Prostate gland (tissue), 2 donors: Measurements from ENCODE around the gene HBA1. TPM values are rescaled to one million over a fixed set of nuclear protein-coding genes. Genes with fewer than 3 reads are reported as not detected.
"Not testable (repeated sequence)": the region's sequence is repeated elsewhere in the genome, so short reads cannot be mapped to it uniquely, and the experiment has no call there.

Experiments used
- DNase-seq: peaks from one replicate; pipeline ENCODE4 v3.0.0-alpha.2; 2019; ENCODE audit warnings: low spot score
- H3K27ac ChIP-seq, 2 donors: fragments of 200-600 bp; sonication (generic); 2 replicates each; pipeline ENCODE4 v1.5.1; 2017 to 2019
- H3K27me3 ChIP-seq: fragments of 200-600 bp; sonication (generic); replicated peaks from 2 replicates; pipeline ENCODE4 v1.5.1; 2019; ENCODE audit not compliant: insufficient read depth
- H3K36me3 ChIP-seq, 2 donors: fragments of 200-600 bp; sonication (generic); 1 replicate in 1 of 2; 2 replicates in 1 of 2; pipeline versions ENCODE4 v1.5.1 to v1.8.1; 2017 to 2019
- H3K4me1 ChIP-seq: fragments of 200-600 bp; sonication (generic); replicated peaks from 2 replicates; pipeline ENCODE4 v1.5.1; 2019
- H3K4me3 ChIP-seq, 2 donors: fragments of 200-600 bp; sonication (generic); 2 replicates each; pipeline ENCODE4 v1.5.1; 2017 to 2019
- H3K9me3 ChIP-seq: fragments of 200-600 bp; sonication (generic); 2 replicates; pipeline ENCODE4 v1.5.1; 2017
- POLR2A ChIP-seq: fragments of 450-650 bp; IDR thresholded peaks from one replicate; pipeline ENCODE4 v1.6.1; 2016; ENCODE audit warnings: antibody characterized with exemption, mild to moderate bottlenecking
- POLR2AphosphoS5 ChIP-seq: sonication (generic); formaldehyde crosslinking; IDR thresholded peaks from one replicate; pipeline ENCODE4 v1.6.1; 2017; ENCODE audit warnings: antibody characterized with exemption
- WGBS: methylation state at CpG from one replicate; pipeline ENCODE4 v1.1.5; 2018; 5-methylcytosine and 5-hydroxymethylcytosine counted together
- intact Hi-C: fragments of 100-400 bp; cut with DNase I; formaldehyde crosslinking; loops from one replicate; pipeline ENCODE4 v1.14.2; 2022
- total RNA-seq, 2 donors: library from RNA; depleted of rRNA; stranded (reverse); fragments of >200 nt; gene quantifications; one replicate each; pipeline ENCODE4 v1.1.0, GENCODE V29; 2016
- TF ChIP-seq, protein P1 (sequence below), 4 experiments: fragments of 200-600 bp in 2 of 4; fragments of 450-650 bp in 2 of 4; sonication (generic) in 2 of 4; IDR thresholded peaks; 1 replicate in 3 of 4; 2 replicates in 1 of 4; pipeline ENCODE4 v1.5.1; 2016 to 2019; ENCODE audit warnings: antibody characterized with exemption in 4 of 4, mild to moderate bottlenecking in 2 of 4, moderate library complexity in 2 of 4

Gene HBA1
- total RNA-seq, 2 donors from 2014 or later = 43.4 TPM; not detected in 1

DNA sequence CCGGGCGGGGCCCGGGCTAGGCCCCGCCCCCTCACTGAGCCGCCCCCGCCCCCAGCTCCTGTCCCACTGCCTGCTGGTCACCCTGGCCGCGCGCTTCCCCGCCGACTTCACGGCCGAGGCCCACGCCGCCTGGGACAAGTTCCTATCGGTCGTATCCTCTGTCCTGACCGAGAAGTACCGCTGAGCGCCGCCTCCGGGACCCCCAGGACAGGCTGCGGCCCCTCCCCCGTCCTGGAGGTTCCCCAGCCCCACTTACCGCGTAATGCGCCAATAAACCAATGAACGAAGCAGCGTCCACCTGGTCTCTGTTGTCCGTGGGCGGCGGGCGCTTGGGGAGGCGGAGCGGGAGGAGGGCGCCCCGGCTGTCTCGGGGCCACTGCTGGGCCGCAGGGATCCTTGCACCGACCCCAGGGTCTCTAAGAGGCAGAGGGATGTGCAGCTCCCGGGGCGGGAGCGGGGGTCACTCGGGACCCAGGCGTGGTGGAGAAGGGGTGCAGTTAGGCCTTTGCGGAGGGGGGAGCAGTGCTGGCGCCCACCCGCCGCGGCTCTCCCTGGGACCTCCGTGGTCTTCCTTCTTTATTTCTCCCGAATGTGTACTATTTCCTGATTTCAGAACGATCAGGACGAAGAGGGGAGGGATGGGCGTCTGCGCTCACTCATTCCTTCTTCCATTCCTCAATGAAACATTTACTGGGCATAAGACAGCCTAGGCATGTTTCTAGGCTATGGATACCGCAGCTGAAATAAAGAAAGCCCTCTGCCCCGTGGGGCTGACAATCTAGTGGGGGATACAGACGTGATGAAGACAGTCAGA, 22.1 kb upstream of the HBA1 start:
- H3K9me3 ChIP-seq = no peaks in the 10 kb centered on the region
- DNase-seq = no peak
- 4% methylated on average over 44 of the region's 59 CpGs for WGBS
- H3K4me1 ChIP-seq = peaks cover 5% of the 10 kb centered on the region
- H3K27me3 ChIP-seq = no peaks in the 10 kb centered on the region
- no peaks in the 10 kb centered on the region for H3K36me3 ChIP-seq
- no peak overlapping the region for H3K27ac ChIP-seq
- intact Hi-C loops = no loop called here
- no peak for TF ChIP-seq POLR2AphosphoS5
- TF ChIP-seq, protein P1, sequence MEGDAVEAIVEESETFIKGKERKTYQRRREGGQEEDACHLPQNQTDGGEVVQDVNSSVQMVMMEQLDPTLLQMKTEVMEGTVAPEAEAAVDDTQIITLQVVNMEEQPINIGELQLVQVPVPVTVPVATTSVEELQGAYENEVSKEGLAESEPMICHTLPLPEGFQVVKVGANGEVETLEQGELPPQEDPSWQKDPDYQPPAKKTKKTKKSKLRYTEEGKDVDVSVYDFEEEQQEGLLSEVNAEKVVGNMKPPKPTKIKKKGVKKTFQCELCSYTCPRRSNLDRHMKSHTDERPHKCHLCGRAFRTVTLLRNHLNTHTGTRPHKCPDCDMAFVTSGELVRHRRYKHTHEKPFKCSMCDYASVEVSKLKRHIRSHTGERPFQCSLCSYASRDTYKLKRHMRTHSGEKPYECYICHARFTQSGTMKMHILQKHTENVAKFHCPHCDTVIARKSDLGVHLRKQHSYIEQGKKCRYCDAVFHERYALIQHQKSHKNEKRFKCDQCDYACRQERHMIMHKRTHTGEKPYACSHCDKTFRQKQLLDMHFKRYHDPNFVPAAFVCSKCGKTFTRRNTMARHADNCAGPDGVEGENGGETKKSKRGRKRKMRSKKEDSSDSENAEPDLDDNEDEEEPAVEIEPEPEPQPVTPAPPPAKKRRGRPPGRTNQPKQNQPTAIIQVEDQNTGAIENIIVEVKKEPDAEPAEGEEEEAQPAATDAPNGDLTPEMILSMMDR (IDR thresholded peaks at IDR 0.05) = no peak
- TF ChIP-seq POLR2A = no peak
- peak overlapping the region; percentile 31 to 35 for H3K4me3 ChIP-seq

DNA sequence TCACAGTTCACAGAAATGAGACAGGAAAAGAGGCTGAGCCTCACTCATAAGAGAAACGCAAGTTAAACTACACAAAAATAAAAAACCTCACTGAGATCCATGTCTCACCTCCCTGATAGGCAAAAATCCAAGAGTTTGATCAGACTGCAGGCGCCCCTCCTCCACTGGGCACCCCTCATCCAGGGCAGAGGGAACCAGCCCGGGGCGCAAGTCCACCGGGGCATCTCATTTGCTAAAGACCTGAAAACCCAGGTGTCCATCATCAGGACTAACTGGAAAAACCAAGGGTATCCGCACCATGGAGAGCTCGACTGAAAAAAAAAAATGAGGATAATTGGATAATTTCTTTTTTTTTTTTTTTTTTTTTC, 21.5 kb upstream of the HBA1 start:
- no peak for DNase-seq
- H3K4me3 ChIP-seq = no peak overlapping the region
- peaks cover 5% of the 10 kb centered on the region for H3K4me1 ChIP-seq
- H3K27ac ChIP-seq = no peak overlapping the region
- TF ChIP-seq POLR2AphosphoS5 (no peak), POLR2A (no peak)
- TF ChIP-seq, protein P1 (IDR thresholded peaks at IDR 0.05) = no peak
- 54% methylated on average over 7 of the region's 7 CpGs for WGBS
- intact Hi-C loops = no loop called here
- no peaks in the 10 kb centered on the region for H3K27me3 ChIP-seq
- H3K36me3 ChIP-seq = no peaks in the 10 kb centered on the region
- no peaks in the 10 kb centered on the region for H3K9me3 ChIP-seq

DNA sequence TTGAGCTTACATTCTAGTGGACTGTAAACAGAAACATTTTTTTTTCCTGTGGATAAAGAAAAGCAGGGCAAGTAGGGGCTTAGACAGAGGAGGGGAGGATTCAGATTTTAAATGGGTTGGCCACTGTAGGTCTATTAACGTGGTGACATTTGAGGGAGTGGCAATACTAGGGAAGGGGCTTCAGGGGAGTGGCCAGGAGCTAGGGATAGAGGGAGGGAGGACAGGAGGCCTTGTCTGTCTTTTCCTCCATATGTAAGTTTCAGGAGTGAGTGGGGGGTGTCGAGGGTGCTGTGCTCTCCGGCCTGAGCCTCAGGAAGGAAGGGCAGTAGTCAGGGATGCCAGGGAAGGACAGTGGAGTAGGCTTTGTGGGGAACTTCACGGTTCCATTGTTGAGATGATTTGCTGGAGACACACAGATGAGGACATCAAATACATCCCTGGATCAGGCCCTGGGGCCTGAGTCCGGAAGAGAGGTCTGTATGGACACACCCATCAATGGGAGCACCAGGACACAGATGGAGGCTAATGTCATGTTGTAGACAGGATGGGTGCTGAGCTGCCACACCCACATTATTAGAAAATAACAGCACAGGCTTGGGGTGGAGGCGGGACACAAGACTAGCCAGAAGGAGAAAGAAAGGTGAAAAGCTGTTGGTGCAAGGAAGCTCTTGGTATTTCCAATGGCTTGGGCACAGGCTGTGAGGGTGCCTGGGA, 17.2 kb upstream of the HBA1 start:
- no peak for DNase-seq
- TF ChIP-seq POLR2AphosphoS5 (no peak), POLR2A (no peak)
- TF ChIP-seq, protein P1 (IDR thresholded peaks at IDR 0.05) = no peak
- Histone ChIP-seq H3K27ac (no peak overlapping the region), H3K36me3 (no peaks in the 10 kb centered on the region), H3K4me1 (peaks cover 5% of the 10 kb centered on the region), H3K4me3 (no peak overlapping the region), H3K27me3 (no peaks in the 10 kb centered on the region), H3K9me3 (no peaks in the 10 kb centered on the region)
- 41% methylated on average over 6 of the region's 6 CpGs for WGBS
- intact Hi-C loops = no loop called here

- H3K9me3 ChIP-seq, H3K4me3 ChIP-seq, H3K27me3 ChIP-seq, DNase-seq, intact Hi-C loops, H3K4me1 ChIP-seq, H3K27ac ChIP-seq, H3K36me3 ChIP-seq: not testable (repeated sequence)
- 60% methylated on average over 18 of the region's 20 CpGs for WGBS
These were observed 16.2 kb upstream of the HBA1 start for GRCh38 chr16:160242-160641.

DNA sequence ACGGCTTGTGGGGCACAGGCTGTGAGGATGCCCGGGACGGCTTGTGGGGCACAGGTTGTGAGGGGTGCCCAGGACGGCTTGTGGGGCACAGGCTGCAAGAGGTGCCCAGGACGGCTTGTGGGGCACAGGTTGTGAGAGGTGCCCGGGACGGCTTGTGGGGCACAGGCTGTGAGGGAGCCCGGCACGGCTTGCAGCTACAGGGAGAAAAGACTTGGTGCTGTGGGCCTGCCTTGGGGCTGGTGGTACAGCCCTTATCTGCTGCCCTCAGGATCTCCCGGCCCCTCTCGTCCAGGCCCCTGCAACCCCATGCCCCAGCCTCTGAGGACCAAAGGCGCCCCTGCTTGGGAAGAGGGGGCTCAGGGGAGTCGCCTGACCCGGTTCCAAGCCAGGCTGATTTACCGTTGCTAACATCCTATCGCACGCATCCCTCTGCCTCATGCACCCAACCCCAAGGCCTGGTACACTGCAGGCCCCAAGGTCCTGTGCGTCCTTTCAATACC, 15.7 kb upstream of the HBA1 start:
- no peaks in the 10 kb centered on the region for H3K9me3 ChIP-seq
- no peak overlapping the region for H3K27ac ChIP-seq
- intact Hi-C loops = no loop called here
- peaks cover 6% of the 10 kb centered on the region for H3K4me1 ChIP-seq
- DNase-seq = no peak
- H3K4me3 ChIP-seq = no peak overlapping the region
- 60% methylated on average over 18 of the region's 18 CpGs for WGBS
- H3K27me3 ChIP-seq = peaks cover 6% of the 10 kb centered on the region
- TF ChIP-seq POLR2AphosphoS5 (no peak), POLR2A (no peak)
- TF ChIP-seq, protein P1 (IDR thresholded peaks at IDR 0.05) = no peak
- H3K36me3 ChIP-seq = no peaks in the 10 kb centered on the region
